Amniotic stem cell (primary cell): ENCODE measurements around the gene SPSB1.
A peak's percentile ranks its signal among the peaks of the same experiment; 100 is the strongest.

Experiments used
- DNase-seq: peaks from one replicate; lab custom pipeline; 2025; lab: John Stamatoyannopoulos, UW

SPSB1 gene

GRCh38 chr1:9345471-9345870 is 52.8 kb downstream of the SPSB1 start:
- no peak for DNase-seq

GRCh38 chr1:9345922-9346321 is 53.2 kb downstream of the SPSB1 start:
- no peak for DNase-seq

GRCh38 chr1:9346566-9346965 is 53.9 kb downstream of the SPSB1 start:
- no peak for DNase-seq

GRCh38 chr1:9347095-9347850 is 54.6 kb downstream of the SPSB1 start:
- DNase-seq: no peak

GRCh38 chr1:9349331-9349851 is 56.7 kb downstream of the SPSB1 start:
- no peak for DNase-seq

GRCh38 chr1:9350013-9350908 is 57.6 kb downstream of the SPSB1 start:
- DNase-seq: peak; percentile 32

GRCh38 chr1:9350960-9351359 is 58.3 kb downstream of the SPSB1 start:
- DNase-seq: no peak

- DNase-seq: no peak
Observed at GRCh38 chr1:9351654-9352271, 59.1 kb downstream of the SPSB1 start.

- DNase-seq: no peak
Observed at GRCh38 chr1:9352377-9353134, 59.9 kb downstream of the SPSB1 start.

- no peak for DNase-seq
Observed at GRCh38 chr1:9355503-9355902, 62.8 kb downstream of the SPSB1 start.

- DNase-seq: no peak
Observed at GRCh38 chr1:9356021-9356420, 63.3 kb downstream of the SPSB1 start.

- DNase-seq: no peak
Observed at GRCh38 chr1:9356829-9357466, 64.3 kb downstream of the SPSB1 start.

- DNase-seq: no peak
Observed at GRCh38 chr1:9357958-9358357, 65.3 kb downstream of the SPSB1 start.

GRCh38 chr1:9360371-9361064 is 67.8 kb downstream of the SPSB1 start:
- DNase-seq: no peak

- DNase-seq: no peak
Observed at GRCh38 chr1:9361630-9362260, 69.1 kb downstream of the SPSB1 start.

GRCh38 chr1:9362488-9362887 is 69.8 kb downstream of the SPSB1 start:
- DNase-seq: no peak

- DNase-seq: no peak
Observed at GRCh38 chr1:9363061-9363471, 70.4 kb downstream of the SPSB1 start.

GRCh38 chr1:9366298-9366697 is 73.6 kb downstream of the SPSB1 start:
- no peak for DNase-seq

- DNase-seq: no peak
Observed at GRCh38 chr1:9366943-9367780, 74.5 kb downstream of the SPSB1 start.
